GM12878 (cell line): ENCODE results near the gene PLCB4. TPM values are rescaled to one million over a fixed set of nuclear protein-coding genes. Genes with fewer than 3 reads are reported as not detected.

Source experiments
- ATAC-seq: fragments of 200-7000 bp; cut with Tn5 transposase; 3 replicates; pipeline ENCODE4 v1.9.1; 2020; ENCODE audit warnings: mild to moderate bottlenecking, moderate library complexity
- BruUV-seq: library from RNA; stranded (reverse); fragments of 400-500 nt; replicated peaks from 2 replicates; lab custom pipeline; 2021; lab: Mats Ljungman, UMichigan
- CTCF ChIA-PET: fragments of 300-600 bp; sonication (Branson Sonifier 250); formaldehyde crosslinking; extraction: SDS; loops from one replicate; lab custom pipeline; 2021; ENCODE audit warnings: inconsistent platforms; lab: Yijun Ruan, JAX
- POLR2A ChIA-PET: fragments of 350-600 bp; formaldehyde crosslinking; extraction: SDS; loops from one replicate; lab custom pipeline; 2021; ENCODE audit warnings: inconsistent platforms; lab: Charles Lee
- RAD21 ChIA-PET: fragments of 300-600 bp; sonication (Branson Sonifier 250); formaldehyde crosslinking; loops from one replicate; lab custom pipeline; 2023; ENCODE audit warnings: antibody characterized with exemption; ENCODE audit not compliant: unreplicated experiment; lab: Charles Lee
- SMC1A ChIA-PET: fragments of 300-600 bp; sonication (Branson Sonifier 250); formaldehyde crosslinking; loops from one replicate; lab custom pipeline; 2023; ENCODE audit not compliant: unreplicated experiment, uncharacterized antibody; lab: Charles Lee
- DNase-seq: peaks from one replicate; pipeline ENCODE4 v3.0.0-alpha.2; 2011; ENCODE audit warnings: low read depth, low spot score
- FAIRE-seq: peaks from 3 replicates; lab custom pipeline; 2011; peaks lifted over from hg19 to GRCh38; lab: Jason Lieb, UNC
- H2AFZ ChIP-seq: 2 replicates; pipeline ENCODE4 v1.6.0; 2011; ENCODE audit warnings: low read depth, low read length, control low read depth; ENCODE audit not compliant: control insufficient read depth
- H3K27ac ChIP-seq: 2 replicates; pipeline ENCODE4 v1.5.1; 2011; ENCODE audit warnings: control low read depth; ENCODE audit not compliant: control insufficient read depth, insufficient read depth
- H3K27me3 ChIP-seq, 2 experiments: replicated peaks in 1 of 2; 2 replicates each; pipeline versions ENCODE4 v1.6.0 to v1.6.1; 2011; ENCODE audit warnings: low read length in 1 of 2; ENCODE audit not compliant: control insufficient read depth in 2 of 2, insufficient read depth in 2 of 2
- H3K36me3 ChIP-seq, 2 experiments: 2 replicates each; pipeline ENCODE4 v1.5.1; 2011; ENCODE audit warnings: low read length in 1 of 2; ENCODE audit not compliant: control insufficient read depth in 2 of 2, insufficient read depth in 2 of 2
- H3K4me1 ChIP-seq: 2 replicates; pipeline ENCODE4 v1.6.1; 2011; ENCODE audit warnings: mild to moderate bottlenecking, low read length, moderate library complexity, mixed read lengths; ENCODE audit not compliant: control insufficient read depth, insufficient read depth
- H3K4me2 ChIP-seq: 2 replicates; pipeline ENCODE4 v1.6.0; 2011; ENCODE audit warnings: control low read depth; ENCODE audit not compliant: control insufficient read depth, insufficient read depth
- H3K4me3 ChIP-seq: fragments of 200-600 bp; sonication (generic); 2 replicates; pipeline ENCODE4 v1.5.1; 2016
- H3K79me2 ChIP-seq: 2 replicates; pipeline ENCODE4 v1.6.0; 2011; ENCODE audit warnings: low read length; ENCODE audit not compliant: control insufficient read depth, insufficient read depth
- H3K9ac ChIP-seq: 2 replicates; pipeline ENCODE4 v1.8.0; 2011; ENCODE audit warnings: low read length, control low read depth, mixed read lengths; ENCODE audit not compliant: control insufficient read depth, insufficient read depth
- H3K9me3 ChIP-seq: replicated peaks from 3 replicates; pipeline ENCODE4 v1.5.1; 2011; ENCODE audit warnings: mild to moderate bottlenecking, low read length; ENCODE audit not compliant: control insufficient read depth, insufficient read depth
- H4K20me1 ChIP-seq: 2 replicates; pipeline ENCODE4 v1.6.0; 2011; ENCODE audit not compliant: control insufficient read depth, insufficient read depth
- EP300 ChIP-seq, 2 experiments: fragments of 150-350 bp in 1 of 2; IDR thresholded peaks; 2 replicates each; pipeline ENCODE4 v1.6.1; 2011 to 2012; ENCODE audit warnings: low read depth in 2 of 2, low read length in 2 of 2, borderline replicate concordance in 1 of 2, improper control_type of control experiment in 1 of 2, inconsistent platforms in 1 of 2; ENCODE audit not compliant: control insufficient read depth in 1 of 2
- HCFC1 ChIP-seq: fragments of 150-350 bp; IDR thresholded peaks from 2 replicates; pipeline ENCODE4 v1.6.1; 2014; ENCODE audit warnings: low read length
- NR2C1 ChIP-seq: fragments of 450-650 bp; IDR thresholded peaks from 2 replicates; pipeline ENCODE4 v1.6.1; 2017; ENCODE audit warnings: antibody characterized with exemption, mild to moderate bottlenecking, moderate library complexity
- PAX5 ChIP-seq: IDR thresholded peaks from 2 replicates; pipeline ENCODE4 v1.6.1; 2011; ENCODE audit warnings: low read depth, low read length, borderline replicate concordance
- SP1 ChIP-seq: IDR thresholded peaks from one replicate; pipeline ENCODE4 v1.6.1; 2011; ENCODE audit warnings: low read depth, low read length
- SRF ChIP-seq, 2 experiments: IDR thresholded peaks; 2 replicates each; pipeline ENCODE4 v1.6.1; 2011; ENCODE audit warnings: low read depth in 2 of 2, low read length in 2 of 2, mild to moderate bottlenecking in 1 of 2, moderate library complexity in 1 of 2
- WGBS: methylation state at CpG from one replicate; pipeline ENCODE4 v1.1.6; 2016; ENCODE audit warnings: low lambda C conversion rate; ENCODE audit not compliant: insufficient replicate concordance, insufficient coverage; ENCODE audit errors: missing lambda C conversion rate; 5-methylcytosine and 5-hydroxymethylcytosine counted together
- in situ Hi-C: fragments of 300-500 bp; cut with MboI; formaldehyde crosslinking; loops from 9 replicates; pipeline ENCODE4 v1.14.3; 2018; ENCODE audit warnings: mixed read lengths
- intact Hi-C: fragments of 100-400 bp; cut with micrococcal nuclease; formaldehyde crosslinking; loops from one replicate; pipeline ENCODE4 v1.14.2; 2022; ENCODE audit not compliant: unreplicated experiment
- polyA plus RNA-seq, 11 experiments: library from polyadenylated mRNA; depleted of rRNA in 4 of 11; unstranded in 6 of 11; stranded (reverse) in 5 of 11; fragments of >200 nt; fragmentation: Nextera tagmentation in 4 of 11; fragmentation: Illumina TruSeq in 1 of 11; extraction: Ambion mirVana in 4 of 11; extraction: Trizol in 1 of 11; gene quantifications; 1 replicate in 1 of 11; 2 replicates in 10 of 11; pipeline versions ENCODE4 v1.2.1 to v1.2.3, GENCODE V29; 2011 to 2016; ENCODE audit warnings: inconsistent platforms in 2 of 11, missing spikeins in 2 of 11, low read depth in 1 of 11
- total RNA-seq, 4 experiments: library from RNA; depleted of rRNA in 3 of 4; stranded (reverse); fragments of >200 nt in 3 of 4; fragmentation: Illumina TruSeq in 1 of 4; extraction: Trizol in 1 of 4; gene quantifications; 2 replicates each; pipeline versions ENCODE4 v1.2.1 to v1.2.3, GENCODE V29; 2013 to 2021
- TF ChIP-seq, protein P1 (sequence below): fragments of 450-650 bp; IDR thresholded peaks from 2 replicates; pipeline ENCODE4 v1.6.1; 2014; ENCODE audit warnings: mild to moderate bottlenecking
- TF ChIP-seq, protein P2 (sequence below): IDR thresholded peaks from 2 replicates; pipeline ENCODE4 v1.6.1; 2012; ENCODE audit warnings: low read depth, low read length, improper control_type of control experiment
- TF ChIP-seq, protein P3 (sequence below): IDR thresholded peaks from 2 replicates; pipeline ENCODE4 v1.6.1; 2011; ENCODE audit warnings: mild to moderate bottlenecking, low read depth, low read length, moderate library complexity; ENCODE audit not compliant: insufficient replicate concordance

Gene PLCB4
- total and polyA plus RNA-seq, 10 of the 15 experiments (the other 5 are each of a cell fraction or from before 2014, with no cell fraction given) = not detected

DNA sequence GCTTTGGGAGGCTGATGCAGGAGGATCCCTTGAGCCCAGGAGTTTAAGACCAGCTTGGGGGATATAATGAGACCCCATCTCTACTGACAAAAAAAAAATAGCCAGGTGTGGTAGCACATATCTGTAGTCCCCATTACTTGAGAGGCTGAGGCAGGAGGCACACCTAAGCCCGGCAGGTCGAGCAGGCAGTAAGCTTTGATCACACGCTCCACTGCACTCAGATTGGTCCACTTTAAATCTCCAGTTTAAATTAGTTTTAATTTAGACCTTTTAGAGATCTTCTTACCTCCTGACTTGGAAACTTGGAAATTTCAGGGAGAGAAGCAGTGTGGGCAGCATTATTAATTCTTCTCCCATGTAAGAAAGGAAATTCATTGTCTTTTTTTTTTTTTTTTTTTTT, 16.8 kb upstream of the PLCB4 start:
- H3K36me3 ChIP-seq = no peaks in the 10 kb centered on the region
- no peaks in the 10 kb centered on the region for H3K4me1 ChIP-seq
- DNase-seq = no peak
- H3K4me3 ChIP-seq = no peak overlapping the region
- no peak overlapping the region for H2AFZ ChIP-seq
- TF ChIP-seq PAX5 (no peak), SRF (IDR thresholded peaks at IDR 0.05; ENCODE audit: low read depth in 2 of 2, low read length in 2 of 2) (no peak), HCFC1 (no peak), SP1 (no peak), NR2C1 (no peak), EP300 (IDR thresholded peaks at IDR 0.05; ENCODE audit: borderline replicate concordance in 1 of 2, control insufficient read depth in 1 of 2, low read depth in 2 of 2, low read length in 2 of 2) (no peak)
- TF ChIP-seq, protein P1, sequence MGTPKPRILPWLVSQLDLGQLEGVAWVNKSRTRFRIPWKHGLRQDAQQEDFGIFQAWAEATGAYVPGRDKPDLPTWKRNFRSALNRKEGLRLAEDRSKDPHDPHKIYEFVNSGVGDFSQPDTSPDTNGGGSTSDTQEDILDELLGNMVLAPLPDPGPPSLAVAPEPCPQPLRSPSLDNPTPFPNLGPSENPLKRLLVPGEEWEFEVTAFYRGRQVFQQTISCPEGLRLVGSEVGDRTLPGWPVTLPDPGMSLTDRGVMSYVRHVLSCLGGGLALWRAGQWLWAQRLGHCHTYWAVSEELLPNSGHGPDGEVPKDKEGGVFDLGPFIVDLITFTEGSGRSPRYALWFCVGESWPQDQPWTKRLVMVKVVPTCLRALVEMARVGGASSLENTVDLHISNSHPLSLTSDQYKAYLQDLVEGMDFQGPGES = no peak
- TF ChIP-seq, protein P2, sequence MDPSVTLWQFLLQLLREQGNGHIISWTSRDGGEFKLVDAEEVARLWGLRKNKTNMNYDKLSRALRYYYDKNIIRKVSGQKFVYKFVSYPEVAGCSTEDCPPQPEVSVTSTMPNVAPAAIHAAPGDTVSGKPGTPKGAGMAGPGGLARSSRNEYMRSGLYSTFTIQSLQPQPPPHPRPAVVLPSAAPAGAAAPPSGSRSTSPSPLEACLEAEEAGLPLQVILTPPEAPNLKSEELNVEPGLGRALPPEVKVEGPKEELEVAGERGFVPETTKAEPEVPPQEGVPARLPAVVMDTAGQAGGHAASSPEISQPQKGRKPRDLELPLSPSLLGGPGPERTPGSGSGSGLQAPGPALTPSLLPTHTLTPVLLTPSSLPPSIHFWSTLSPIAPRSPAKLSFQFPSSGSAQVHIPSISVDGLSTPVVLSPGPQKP = no peak
- TF ChIP-seq, protein P3, sequence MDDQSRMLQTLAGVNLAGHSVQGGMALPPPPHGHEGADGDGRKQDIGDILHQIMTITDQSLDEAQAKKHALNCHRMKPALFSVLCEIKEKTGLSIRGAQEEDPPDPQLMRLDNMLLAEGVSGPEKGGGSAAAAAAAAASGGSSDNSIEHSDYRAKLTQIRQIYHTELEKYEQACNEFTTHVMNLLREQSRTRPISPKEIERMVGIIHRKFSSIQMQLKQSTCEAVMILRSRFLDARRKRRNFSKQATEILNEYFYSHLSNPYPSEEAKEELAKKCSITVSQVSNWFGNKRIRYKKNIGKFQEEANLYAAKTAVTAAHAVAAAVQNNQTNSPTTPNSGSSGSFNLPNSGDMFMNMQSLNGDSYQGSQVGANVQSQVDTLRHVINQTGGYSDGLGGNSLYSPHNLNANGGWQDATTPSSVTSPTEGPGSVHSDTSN = no peak
- TF ChIP-seq, all 136 proteins: peak for 0
- FAIRE-seq = no peak
- Histone ChIP-seq H3K79me2 (no peaks in the 10 kb centered on the region), H3K4me2 (no peak overlapping the region), H4K20me1 (no peaks in the 10 kb centered on the region), H3K27ac (no peak overlapping the region), H3K9ac (no peak overlapping the region), H3K9me3 (no peaks in the 10 kb centered on the region), H3K27me3 (no peaks in the 10 kb centered on the region)
- intact Hi-C loops (no loop called here), in situ Hi-C loops (no loop called here)
- no peak for ATAC-seq
- RAD21 ChIA-PET = no interaction called here
- SMC1A ChIA-PET = no interaction called here
- 49% methylated on average over 3 of the region's 3 CpGs for WGBS
- CTCF ChIA-PET = no interaction called here
- BruUV-seq = no TSS peak
- POLR2A ChIA-PET = no interaction called here
